ENCODE results near the gene C1GALT1.

C1GALT1 gene

DNA sequence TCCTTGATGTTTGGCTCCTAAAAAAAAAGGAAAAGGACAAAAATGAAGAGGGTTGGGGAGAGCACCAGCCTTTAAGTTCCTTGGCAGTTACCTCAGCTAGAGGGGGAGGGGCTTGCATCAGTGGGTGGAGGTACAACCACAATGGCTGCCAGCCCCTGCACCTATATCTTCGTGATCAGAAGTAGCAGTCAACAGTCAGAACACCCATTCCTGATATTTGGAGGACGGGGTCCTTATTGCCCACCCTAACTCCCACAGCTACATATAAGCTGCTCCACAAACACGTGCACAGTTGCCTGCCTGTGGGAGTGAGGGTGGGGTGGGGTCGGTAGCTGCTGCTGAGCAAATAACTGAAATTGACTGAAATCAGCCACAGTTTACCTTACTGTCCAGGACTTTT is 26.2 kb downstream of the C1GALT1 start:
- Histone ChIP-seq H3K27me3 (ENCODE audit: insufficient read depth, low read length) (no peaks in the 10 kb centered on the region), H3K4me1 (ENCODE audit: insufficient read depth, low read length) (peaks cover 62% of the 10 kb centered on the region), H3K4me3 (ENCODE audit: low read length) (peak overlapping the region; percentile 42; the same call in 1 of the 2 replicates), H3K36me3 (ENCODE audit: insufficient read depth, low read depth, low read length) (0 out of 2 replicates have a peak, but pooled peaks cover 4% of the 10 kb centered on the region), H3K9ac (ENCODE audit: low read depth, low read length) (peak overlapping the region; percentile 63; the same call in 1 of the 2 replicates), H3K27ac (ENCODE audit: low read length) (peak overlapping the region; percentile 92), H3K9me3 (ENCODE audit: insufficient read depth, low read depth, low read length) (no peaks in the 10 kb centered on the region)

- Histone ChIP-seq H3K4me1 (ENCODE audit: insufficient read depth, low read length) (peaks cover 58% of the 10 kb centered on the region), H3K9ac (ENCODE audit: low read depth, low read length) (peak overlapping the region; percentile 81; the same call in 1 of the 2 replicates), H3K27ac (ENCODE audit: low read length) (peak overlapping the region; percentile 92), H3K4me3 (ENCODE audit: low read length) (peak overlapping the region; percentile 42; the same call in 1 of the 2 replicates), H3K36me3 (ENCODE audit: insufficient read depth, low read depth, low read length) (peaks cover 6% of the 10 kb centered on the region), H3K27me3 (ENCODE audit: insufficient read depth, low read length) (no peaks in the 10 kb centered on the region), H3K9me3 (ENCODE audit: insufficient read depth, low read depth, low read length) (no peaks in the 10 kb centered on the region)
Measured at GRCh38 chr7:7209412-7210050, 27.2 kb downstream of the C1GALT1 start.

- H3K4me1 ChIP-seq (ENCODE audit: insufficient read depth, low read length): peaks cover 55% of the 10 kb centered on the region
- no peaks in the 10 kb centered on the region for H3K27me3 ChIP-seq (ENCODE audit: insufficient read depth, low read length)
- peaks cover 17% of the 10 kb centered on the region for H3K36me3 ChIP-seq (ENCODE audit: insufficient read depth, low read depth, low read length)
- H3K4me3 ChIP-seq (ENCODE audit: low read length): peak overlapping the region; percentile 53
- peak overlapping the region; percentile 81 for H3K9ac ChIP-seq (ENCODE audit: low read depth, low read length)
- peak overlapping the region; percentile 75 for H3K27ac ChIP-seq (ENCODE audit: low read length)
- no peaks in the 10 kb centered on the region for H3K9me3 ChIP-seq (ENCODE audit: insufficient read depth, low read depth, low read length)
Measured at GRCh38 chr7:7210475-7211237, 28.3 kb downstream of the C1GALT1 start.

GRCh38 chr7:7212612-7213011 is 30.3 kb downstream of the C1GALT1 start:
- Histone ChIP-seq H3K4me3 (ENCODE audit: low read length) (0 out of 2 replicates have a peak overlapping the region, but pooled peaks have one; percentile 15), H3K27ac (ENCODE audit: low read length) (peak overlapping the region; percentile 33), H3K9ac (ENCODE audit: low read depth, low read length) (peak overlapping the region; percentile 73; the same call in 1 of the 2 replicates), H3K27me3 (ENCODE audit: insufficient read depth, low read length) (no peaks in the 10 kb centered on the region), H3K9me3 (ENCODE audit: insufficient read depth, low read depth, low read length) (no peaks in the 10 kb centered on the region), H3K4me1 (ENCODE audit: insufficient read depth, low read length) (peaks cover 54% of the 10 kb centered on the region), H3K36me3 (ENCODE audit: insufficient read depth, low read depth, low read length) (peaks cover 36% of the 10 kb centered on the region)

GRCh38 chr7:7214398-7215347 is 32.3 kb downstream of the C1GALT1 start:
- no peaks in the 10 kb centered on the region for H3K27me3 ChIP-seq (ENCODE audit: insufficient read depth, low read length)
- peaks cover 33% of the 10 kb centered on the region for H3K4me1 ChIP-seq (ENCODE audit: insufficient read depth, low read length)
- H3K36me3 ChIP-seq (ENCODE audit: insufficient read depth, low read depth, low read length): peaks cover 51% of the 10 kb centered on the region
- no peak overlapping the region for H3K4me3 ChIP-seq (ENCODE audit: low read length)
- no peak overlapping the region for H3K9ac ChIP-seq (ENCODE audit: low read depth, low read length)
- H3K27ac ChIP-seq (ENCODE audit: low read length): no peak overlapping the region
- H3K9me3 ChIP-seq (ENCODE audit: insufficient read depth, low read depth, low read length): no peaks in the 10 kb centered on the region

DNA sequence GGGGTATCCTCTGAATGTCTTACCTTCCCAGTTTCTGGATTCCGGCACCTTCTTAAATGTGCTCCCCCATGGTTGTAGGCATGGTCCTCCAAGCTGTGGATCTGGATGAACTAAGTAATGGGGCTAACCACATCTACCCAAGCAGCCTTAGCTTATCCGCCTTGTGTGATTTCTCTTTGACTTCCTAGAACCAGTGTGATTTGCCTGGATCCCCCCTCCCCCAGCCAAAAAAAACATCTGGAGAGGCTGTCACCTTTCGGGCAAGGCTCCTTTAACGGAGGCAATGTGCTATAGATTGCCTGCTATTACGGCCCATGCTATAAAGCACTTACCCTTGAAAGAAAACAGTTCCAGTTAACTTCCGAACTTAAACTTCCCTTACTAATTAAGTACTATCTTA is 33.9 kb downstream of the C1GALT1 start:
- no peak overlapping the region for H3K4me3 ChIP-seq (ENCODE audit: low read length)
- H3K27me3 ChIP-seq (ENCODE audit: insufficient read depth, low read length): no peaks in the 10 kb centered on the region
- H3K9ac ChIP-seq (ENCODE audit: low read depth, low read length): no peak overlapping the region
- H3K36me3 ChIP-seq (ENCODE audit: insufficient read depth, low read depth, low read length): peaks cover 51% of the 10 kb centered on the region
- H3K9me3 ChIP-seq (ENCODE audit: insufficient read depth, low read depth, low read length): no peaks in the 10 kb centered on the region
- H3K4me1 ChIP-seq (ENCODE audit: insufficient read depth, low read length): peaks cover 25% of the 10 kb centered on the region
- H3K27ac ChIP-seq (ENCODE audit: low read length): no peak overlapping the region

DNA sequence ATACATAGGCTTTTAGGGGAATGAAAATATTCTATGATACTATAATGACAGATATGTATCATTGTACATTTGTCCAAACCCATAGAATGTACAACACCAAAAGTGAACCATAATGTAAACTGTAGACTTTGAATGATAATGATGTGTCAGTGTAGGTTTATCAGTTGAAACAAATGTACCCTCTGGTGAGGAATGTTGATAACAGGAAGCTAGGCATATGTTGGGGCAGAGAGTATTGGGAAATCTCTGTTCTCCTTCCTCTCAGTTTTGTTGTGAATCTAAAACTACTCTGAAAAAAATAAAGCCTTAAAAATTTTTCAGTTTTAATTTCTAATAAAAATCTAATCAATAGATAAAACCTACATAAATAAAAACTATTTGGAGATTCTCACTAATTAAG is 36.9 kb downstream of the C1GALT1 start:
- H3K9me3 ChIP-seq (ENCODE audit: insufficient read depth, low read depth, low read length): no peaks in the 10 kb centered on the region
- H3K27me3 ChIP-seq (ENCODE audit: insufficient read depth, low read length): no peaks in the 10 kb centered on the region
- H3K9ac ChIP-seq (ENCODE audit: low read depth, low read length): no peak overlapping the region
- H3K27ac ChIP-seq (ENCODE audit: low read length): no peak overlapping the region
- peaks cover 47% of the 10 kb centered on the region for H3K36me3 ChIP-seq (ENCODE audit: insufficient read depth, low read depth, low read length)
- peaks cover 11% of the 10 kb centered on the region; the same call in 1 of the 2 replicates for H3K4me1 ChIP-seq (ENCODE audit: insufficient read depth, low read length)
- H3K4me3 ChIP-seq (ENCODE audit: low read length): no peak overlapping the region

DNA sequence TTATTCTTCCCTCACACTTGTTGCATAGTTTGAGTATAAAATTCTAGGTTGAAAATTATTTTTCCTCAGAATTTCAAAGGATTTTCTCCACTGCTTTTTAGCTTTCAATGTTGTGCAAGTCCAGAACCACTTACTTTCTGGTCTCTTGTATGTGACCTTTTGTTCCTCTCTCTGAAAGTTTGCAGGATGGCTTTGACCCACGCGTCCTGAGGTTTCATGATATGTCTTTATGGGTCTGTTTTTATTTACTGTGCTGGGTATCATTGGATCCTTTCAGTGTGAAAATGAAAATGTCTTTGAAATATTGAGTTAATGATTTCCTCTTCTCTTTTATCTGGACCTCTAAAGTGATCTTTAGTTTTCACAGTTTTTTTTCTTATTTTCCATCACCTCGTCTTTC is 38.5 kb downstream of the C1GALT1 start:
- Histone ChIP-seq H3K9me3 (ENCODE audit: insufficient read depth, low read depth, low read length) (no peaks in the 10 kb centered on the region), H3K36me3 (ENCODE audit: insufficient read depth, low read depth, low read length) (peaks cover 32% of the 10 kb centered on the region), H3K27ac (ENCODE audit: low read length) (no peak overlapping the region), H3K4me3 (ENCODE audit: low read length) (no peak overlapping the region), H3K9ac (ENCODE audit: low read depth, low read length) (no peak overlapping the region), H3K4me1 (ENCODE audit: insufficient read depth, low read length) (peaks cover 11% of the 10 kb centered on the region; the same call in 1 of the 2 replicates), H3K27me3 (ENCODE audit: insufficient read depth, low read length) (no peaks in the 10 kb centered on the region)

DNA sequence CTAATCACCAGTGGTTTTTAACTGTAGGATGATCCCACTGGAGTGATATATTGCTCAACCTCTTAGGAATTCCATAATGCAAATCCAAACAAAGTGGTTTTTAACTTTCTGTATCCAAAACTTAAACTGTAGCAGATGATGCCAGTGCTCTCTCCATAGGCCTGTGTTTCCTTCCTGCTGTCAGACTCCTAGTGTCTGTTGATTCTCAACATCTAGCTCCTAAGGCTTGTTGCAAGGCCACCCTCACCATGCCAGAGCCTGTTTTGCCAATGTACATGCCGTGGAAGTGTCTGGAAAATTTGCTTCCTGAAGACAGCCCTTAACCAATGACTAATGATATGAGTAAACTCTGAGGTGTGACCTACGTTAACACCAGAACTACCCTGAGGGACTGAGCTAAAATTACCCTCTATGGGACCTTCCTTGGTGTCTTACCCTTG is 39.3 kb downstream of the C1GALT1 start:
- Histone ChIP-seq H3K4me3 (ENCODE audit: low read length) (no peak overlapping the region), H3K27me3 (ENCODE audit: insufficient read depth, low read length) (no peaks in the 10 kb centered on the region), H3K27ac (ENCODE audit: low read length) (no peak overlapping the region), H3K9ac (ENCODE audit: low read depth, low read length) (no peak overlapping the region), H3K36me3 (ENCODE audit: insufficient read depth, low read depth, low read length) (peaks cover 24% of the 10 kb centered on the region), H3K9me3 (ENCODE audit: insufficient read depth, low read depth, low read length) (no peaks in the 10 kb centered on the region), H3K4me1 (ENCODE audit: insufficient read depth, low read length) (peaks cover 7% of the 10 kb centered on the region; the same call in 1 of the 2 replicates)

DNA sequence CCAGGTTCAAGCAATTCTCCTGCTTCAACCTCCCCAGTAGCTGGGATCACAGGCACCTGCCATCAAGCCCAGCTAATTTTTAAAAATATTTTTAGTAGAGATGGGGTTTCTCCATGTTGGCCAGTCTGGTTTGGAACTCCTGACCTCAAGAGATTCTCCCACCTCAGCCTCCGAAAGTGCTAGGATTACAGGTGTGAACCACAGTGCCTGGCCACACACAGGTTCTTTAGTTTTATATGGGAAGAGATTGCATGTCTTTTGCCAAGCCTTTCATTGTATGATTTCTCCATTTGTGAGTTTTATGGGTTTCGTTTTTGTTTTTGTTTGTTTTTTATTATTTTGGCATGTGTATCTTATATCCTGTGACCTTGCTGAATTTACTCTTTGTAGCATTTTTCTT is 40.9 kb downstream of the C1GALT1 start:
- no peaks in the 10 kb centered on the region for H3K9me3 ChIP-seq (ENCODE audit: insufficient read depth, low read depth, low read length)
- no peak overlapping the region for H3K9ac ChIP-seq (ENCODE audit: low read depth, low read length)
- H3K36me3 ChIP-seq (ENCODE audit: insufficient read depth, low read depth, low read length): peaks cover 8% of the 10 kb centered on the region; the same call in 1 of the 2 replicates
- H3K4me3 ChIP-seq (ENCODE audit: low read length): no peak overlapping the region
- 0 out of 2 replicates have a peak, but pooled peaks cover 3% of the 10 kb centered on the region for H3K4me1 ChIP-seq (ENCODE audit: insufficient read depth, low read length)
- no peak overlapping the region for H3K27ac ChIP-seq (ENCODE audit: low read length)
- no peaks in the 10 kb centered on the region for H3K27me3 ChIP-seq (ENCODE audit: insufficient read depth, low read length)

- H3K27ac ChIP-seq (ENCODE audit: low read length): no peak overlapping the region
- H3K36me3 ChIP-seq (ENCODE audit: insufficient read depth, low read depth, low read length): peaks cover 4% of the 10 kb centered on the region; the same call in 1 of the 2 replicates
- no peaks in the 10 kb centered on the region for H3K27me3 ChIP-seq (ENCODE audit: insufficient read depth, low read length)
- peaks cover 6% of the 10 kb centered on the region; the same call in 1 of the 2 replicates for H3K9me3 ChIP-seq (ENCODE audit: insufficient read depth, low read depth, low read length)
- no peak overlapping the region for H3K9ac ChIP-seq (ENCODE audit: low read depth, low read length)
- H3K4me1 ChIP-seq (ENCODE audit: insufficient read depth, low read length): 0 out of 2 replicates have a peak, but pooled peaks cover 4% of the 10 kb centered on the region
- H3K4me3 ChIP-seq (ENCODE audit: low read length): no peak overlapping the region
Measured at GRCh38 chr7:7226407-7226806, 44.1 kb downstream of the C1GALT1 start.
